Kidney (tissue), 14 donors: ENCODE data around the gene MUC20. TPM values are rescaled to one million over a fixed set of nuclear protein-coding genes. Genes with fewer than 3 reads are reported as not detected.
"Not testable (repeated sequence)": the region's sequence is repeated elsewhere in the genome, so short reads cannot be mapped to it uniquely, and the experiment has no call there.

Source experiments
- DNase-seq, 5 donors: peaks; one replicate each; pipeline ENCODE4 v3.0.0-alpha.2; 2013 to 2020
- FAIRE-seq: peaks from 2 replicates; lab custom pipeline; 2012; peaks lifted over from hg19 to GRCh38; lab: Jason Lieb, UNC
- H3K27ac ChIP-seq, 2 donors: one replicate each; pipeline ENCODE4 v1.7.0; 2013; ENCODE audit warnings: low read depth in 2 of 2, low read length in 2 of 2, inconsistent platforms in 1 of 2
- H3K27me3 ChIP-seq: one replicate; pipeline ENCODE4 v1.7.1; 2013; ENCODE audit warnings: low read length, inconsistent platforms; ENCODE audit not compliant: control insufficient read depth, insufficient read depth
- H3K36me3 ChIP-seq, 3 donors: one replicate each; pipeline versions ENCODE4 v1.7.0 to v1.7.1; 2013; ENCODE audit warnings: low read length in 3 of 3, control low read depth in 1 of 3, inconsistent platforms in 1 of 3; ENCODE audit not compliant: insufficient read depth in 3 of 3, control insufficient read depth in 2 of 3
- H3K4me1 ChIP-seq, 3 donors: one replicate each; pipeline versions ENCODE4 v1.7.0 to v1.7.1; 2013; ENCODE audit warnings: low read length in 3 of 3, inconsistent platforms in 1 of 3, low read depth in 1 of 3; ENCODE audit not compliant: control insufficient read depth in 2 of 3, insufficient read depth in 2 of 3
- H3K4me3 ChIP-seq, 3 donors: one replicate each; pipeline versions ENCODE4 v1.7.0 to v1.8.1; 2013; ENCODE audit warnings: low read length in 3 of 3, control low read depth in 1 of 3, inconsistent platforms in 1 of 3
- H3K9ac ChIP-seq, 3 donors: one replicate each; pipeline versions ENCODE4 v1.7.0 to v1.7.1; 2013; ENCODE audit warnings: low read length in 3 of 3, control low read depth in 1 of 3, inconsistent platforms in 1 of 3
- H3K9me3 ChIP-seq, 3 donors: one replicate each; pipeline versions ENCODE4 v1.7.0 to v1.7.1; 2013; ENCODE audit warnings: low read length in 3 of 3, control low read depth in 1 of 3, inconsistent platforms in 1 of 3; ENCODE audit not compliant: control insufficient read depth in 2 of 3, insufficient read depth in 1 of 3
- intact Hi-C: fragments of 100-400 bp; cut with DNase I; formaldehyde crosslinking; loops from one replicate; pipeline ENCODE4 v1.11.1; 2022
- polyA plus RNA-seq: library from polyadenylated mRNA; stranded (reverse); fragments of 350-450 nt; fragmentation: Illumina TruSeq; extraction: RNeasy Lipid Tissue Mini Kit (QIAGEN cat#74804); gene quantifications from one replicate; pipeline ENCODE4 v1.2.3, GENCODE V29; 2014; ENCODE audit warnings: low read depth, low replicate concordance; ENCODE audit not compliant: insufficient read depth
- total RNA-seq: library from RNA; stranded (reverse); fragmentation: NEBNext Ultra II Directional; extraction: Animal tissue kit (Norgen Biotek cat#: 25700); gene quantifications from one replicate; pipeline ENCODE4 v1.2.1, GENCODE V29; 2021
- TF ChIP-seq, protein P1 (sequence below): IDR thresholded peaks from 3 replicates; pipeline ENCODE4 v1.5.1; 2012; ENCODE audit warnings: mild to moderate bottlenecking, moderate library complexity, borderline replicate concordance; ENCODE audit not compliant: insufficient read depth; ENCODE audit errors: extremely low read depth
- donor health status: control.
- donor health status: control.
- donor health status: control.
- donor health status: control.
- donor health status: control.
- donor health status: DM: yes; HTN: yes; CAD: no.
- donor health status: Normal renal cell carcinoma (clear cell type).

The MUC20 gene
- total and polyA plus RNA-seq, 2 donors from 2014 or later: 42.6 to 53.3 TPM

- TF ChIP-seq, protein P1, sequence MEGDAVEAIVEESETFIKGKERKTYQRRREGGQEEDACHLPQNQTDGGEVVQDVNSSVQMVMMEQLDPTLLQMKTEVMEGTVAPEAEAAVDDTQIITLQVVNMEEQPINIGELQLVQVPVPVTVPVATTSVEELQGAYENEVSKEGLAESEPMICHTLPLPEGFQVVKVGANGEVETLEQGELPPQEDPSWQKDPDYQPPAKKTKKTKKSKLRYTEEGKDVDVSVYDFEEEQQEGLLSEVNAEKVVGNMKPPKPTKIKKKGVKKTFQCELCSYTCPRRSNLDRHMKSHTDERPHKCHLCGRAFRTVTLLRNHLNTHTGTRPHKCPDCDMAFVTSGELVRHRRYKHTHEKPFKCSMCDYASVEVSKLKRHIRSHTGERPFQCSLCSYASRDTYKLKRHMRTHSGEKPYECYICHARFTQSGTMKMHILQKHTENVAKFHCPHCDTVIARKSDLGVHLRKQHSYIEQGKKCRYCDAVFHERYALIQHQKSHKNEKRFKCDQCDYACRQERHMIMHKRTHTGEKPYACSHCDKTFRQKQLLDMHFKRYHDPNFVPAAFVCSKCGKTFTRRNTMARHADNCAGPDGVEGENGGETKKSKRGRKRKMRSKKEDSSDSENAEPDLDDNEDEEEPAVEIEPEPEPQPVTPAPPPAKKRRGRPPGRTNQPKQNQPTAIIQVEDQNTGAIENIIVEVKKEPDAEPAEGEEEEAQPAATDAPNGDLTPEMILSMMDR: no peak
- FAIRE-seq: no peak
- Histone ChIP-seq H3K4me3 (no peak overlapping the region), H3K9me3 (no peaks in the 10 kb centered on the region), H3K27ac (no peak overlapping the region), H3K4me1 (no peaks in the 10 kb centered on the region), H3K9ac (no peak overlapping the region), H3K27me3 (no peaks in the 10 kb centered on the region), H3K36me3 (peaks cover 0 to 38% (median 25%) of the 10 kb centered on the region in 3 donors)
- DNase-seq: peak in 1 of 5 donors; percentile 32
- intact Hi-C loops: no loop called here
These were observed 16.2 kb downstream of the MUC20 start for GRCh38 chr3:195736866-195737490.

DNA sequence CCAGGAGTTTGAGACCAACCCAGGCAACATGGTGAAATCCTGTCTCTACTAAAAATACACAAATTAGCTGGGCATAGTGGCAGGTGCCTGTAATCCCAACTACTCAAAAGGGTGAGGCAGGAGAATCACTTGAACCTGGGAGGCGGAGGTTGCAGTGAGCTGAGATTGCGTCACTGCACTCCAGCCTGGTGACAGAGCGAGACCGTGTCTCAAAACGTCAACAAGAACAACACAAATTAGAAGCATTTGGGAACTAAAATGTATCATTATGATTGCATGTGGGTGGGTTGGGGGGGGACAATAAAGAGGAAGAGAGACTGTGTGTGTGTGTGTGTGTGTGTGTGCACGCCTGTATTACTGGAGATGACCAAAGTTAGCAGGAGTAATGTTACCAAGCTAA lies 17.0 kb downstream of the MUC20 start:
- H3K9ac ChIP-seq, H3K4me3 ChIP-seq, H3K27me3 ChIP-seq, H3K27ac ChIP-seq, H3K9me3 ChIP-seq, FAIRE-seq, intact Hi-C loops, H3K4me1 ChIP-seq: not testable (repeated sequence)
- H3K36me3 ChIP-seq: peaks cover 0 to 33% (median 24%) of the 10 kb centered on the region in 3 donors
- DNase-seq: peak in 1 of 5 donors; percentile 25

DNA sequence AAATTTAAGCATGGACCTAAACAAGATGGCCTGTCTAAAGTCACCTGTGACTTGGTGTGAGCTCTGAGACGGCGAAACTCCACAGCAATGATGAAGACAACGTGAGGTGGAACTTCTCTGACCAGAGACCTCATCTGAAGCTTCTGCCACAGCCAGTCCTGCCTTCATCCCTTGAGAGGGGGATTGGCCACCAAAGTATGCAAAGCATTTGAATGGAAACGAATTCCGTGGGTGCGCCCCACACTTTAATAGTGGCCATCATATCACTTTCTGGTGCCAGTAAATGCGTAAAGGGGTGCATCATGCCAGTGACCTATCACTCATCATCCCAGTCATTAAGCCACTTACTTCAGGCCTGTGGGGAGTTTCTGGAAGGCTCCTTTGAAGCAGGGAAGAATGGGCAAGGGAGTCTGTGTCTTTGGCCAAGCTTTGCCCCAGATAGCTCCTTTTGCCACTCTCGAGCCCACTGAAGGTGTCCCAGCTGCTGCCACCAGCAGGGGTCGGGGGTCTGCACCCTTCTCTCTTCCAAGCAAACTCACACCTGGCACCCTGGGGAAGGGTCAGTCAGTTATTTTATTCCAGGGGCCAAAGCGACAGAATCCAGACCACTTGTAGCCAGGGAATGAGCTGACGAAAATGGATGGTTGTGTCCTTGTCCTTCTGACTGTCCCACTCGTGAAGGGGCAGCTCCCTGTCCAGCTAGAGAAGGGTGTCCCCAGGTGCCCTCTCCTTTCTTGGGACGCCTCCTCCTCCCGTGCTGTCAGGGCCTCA lies 17.7 kb downstream of the MUC20 start:
- TF ChIP-seq, protein P1: no peak
- H3K27me3 ChIP-seq: no peaks in the 10 kb centered on the region
- intact Hi-C loops: no loop called here
- H3K27ac ChIP-seq: no peak overlapping the region
- no peaks in the 10 kb centered on the region for H3K4me1 ChIP-seq
- H3K9me3 ChIP-seq: no peaks in the 10 kb centered on the region
- DNase-seq (peak in 1 of 5 donors; percentile 43), FAIRE-seq (no peak)
- no peak overlapping the region for H3K9ac ChIP-seq
- no peak overlapping the region for H3K4me3 ChIP-seq
- H3K36me3 ChIP-seq: peaks cover 0 to 27% (median 18%) of the 10 kb centered on the region in 3 donors

DNA sequence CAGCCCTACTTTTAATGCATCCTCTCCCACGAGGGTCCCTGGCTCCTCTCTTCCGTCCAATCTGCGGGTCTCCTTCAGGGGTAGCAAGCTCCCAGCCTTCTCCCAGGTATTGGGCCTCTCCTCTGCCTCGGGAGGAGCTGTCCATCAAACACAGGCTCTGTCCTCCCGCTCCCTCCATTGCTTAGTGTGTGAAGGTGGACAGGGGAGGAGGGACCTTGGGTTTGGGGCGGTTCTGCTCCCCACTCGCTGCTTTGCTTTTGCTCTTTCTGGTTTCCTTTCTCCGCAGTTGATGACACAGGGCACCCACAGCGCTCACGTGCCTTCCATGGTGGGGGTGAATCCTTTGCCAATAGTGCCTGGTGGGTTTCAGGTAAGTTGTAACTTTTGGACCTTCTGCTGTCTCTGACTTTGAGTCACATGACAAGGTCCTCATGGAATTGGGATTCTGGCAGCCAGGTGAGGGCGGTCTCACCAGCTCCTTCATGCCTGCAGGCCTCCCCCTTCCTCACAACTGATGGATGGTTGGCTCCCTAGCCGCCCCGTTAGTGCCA lies 18.9 kb downstream of the MUC20 start:
- Histone ChIP-seq H3K4me1 (no peaks in the 10 kb centered on the region), H3K36me3 (peaks cover 0 to 26% (median 16%) of the 10 kb centered on the region in 3 donors), H3K4me3 (no peak overlapping the region), H3K27me3 (no peaks in the 10 kb centered on the region), H3K27ac (no peak overlapping the region), H3K9me3 (no peaks in the 10 kb centered on the region), H3K9ac (no peak overlapping the region)
- TF ChIP-seq, protein P1: no peak
- intact Hi-C loops: no loop called here
- FAIRE-seq (no peak), DNase-seq (peak in 1 of 5 donors; percentile 46)
